ENCODE results near the gene HECW1. TPM values are rescaled to one million over a fixed set of nuclear protein-coding genes. Genes with fewer than 3 reads are reported as not detected.
"Not testable (repeated sequence)": the region's sequence is repeated elsewhere in the genome, so short reads cannot be mapped to it uniquely, and the experiment has no call there.

Gene HECW1
- polyA plus RNA-seq, 4 donors: under 0.01 to 0.10 (median 0.03) TPM; not detected in 1

DNA sequence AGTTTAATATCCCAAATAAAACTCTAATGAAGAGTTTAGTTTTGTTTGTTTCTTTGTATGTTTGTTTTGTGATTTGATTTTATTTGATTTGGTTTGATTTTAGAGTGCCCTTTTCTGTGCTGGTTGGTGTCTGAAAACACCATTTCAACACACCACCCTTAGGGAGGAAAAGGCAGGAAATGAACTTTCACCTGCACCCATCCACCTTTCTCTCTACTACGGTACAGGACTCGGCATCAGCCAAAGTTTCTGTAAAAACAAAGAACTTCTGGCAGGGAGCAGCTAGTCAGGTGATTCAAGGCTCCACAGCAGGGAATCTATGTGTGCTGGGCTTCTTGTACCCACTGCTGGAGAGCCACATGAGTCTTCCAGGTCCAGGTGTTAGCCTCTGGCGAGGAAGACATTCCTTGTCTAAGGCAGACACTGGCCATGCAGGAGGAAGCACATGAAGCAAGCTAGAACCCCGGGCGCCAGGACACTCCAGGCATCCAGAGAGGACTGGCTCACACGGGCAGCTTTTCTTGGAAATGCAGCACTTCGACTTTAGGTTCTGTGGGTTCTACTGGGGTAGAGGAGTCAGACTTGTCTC lies 448.4 kb downstream of the HECW1 start:
- Histone ChIP-seq H3K36me3 (ENCODE audit: control insufficient read depth in 3 of 3, insufficient read depth in 2 of 3, low read depth in 1 of 3, low read length in 3 of 3) (no peaks in the 10 kb centered on the region), H3K9me3 (ENCODE audit: control insufficient read depth in 2 of 2, insufficient read depth in 1 of 2, low read depth in 1 of 2, low read length in 1 of 2) (no peaks in the 10 kb centered on the region), H3K4me3 (ENCODE audit: low read depth in 1 of 3, low read length in 3 of 3) (no peak overlapping the region), H3K27me3 (ENCODE audit: control insufficient read depth in 3 of 3, insufficient read depth in 3 of 3, low read length in 3 of 3) (peaks cover 0 to 5% (median 0%) of the 10 kb centered on the region in 3 donors), H3K27ac (ENCODE audit: low read depth in 1 of 3, low read length in 2 of 3) (no peak overlapping the region), H3K4me1 (ENCODE audit: control insufficient read depth in 3 of 3, insufficient read depth in 2 of 3, low read depth in 1 of 3, low read length in 2 of 3) (peaks cover 0 to 4% (median 0%) of the 10 kb centered on the region in 3 donors)
- FAIRE-seq (no peak), DNase-seq (no peak)
- WGBS, 3 donors: 72 to 83% (median 82%) methylated on average over 7 of the region's 7 CpGs

DNA sequence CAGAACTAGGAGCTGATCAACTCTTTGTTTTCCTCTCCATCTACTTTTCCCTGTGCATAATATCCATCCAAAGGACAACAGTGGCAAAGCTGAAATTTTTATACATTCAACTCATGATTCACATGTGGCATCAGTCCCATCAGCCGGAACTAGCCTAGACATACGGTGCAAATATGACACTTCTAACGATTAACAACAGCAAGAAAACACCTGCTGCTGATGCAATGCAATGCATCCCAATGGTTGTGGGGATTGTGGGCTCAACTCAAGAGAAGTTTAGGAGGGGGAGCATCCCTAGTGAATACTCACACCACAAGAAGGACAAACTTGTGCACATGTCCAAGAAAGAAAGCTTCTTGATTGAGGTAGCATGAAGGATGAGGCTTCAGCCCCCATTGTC lies 449.9 kb downstream of the HECW1 start:
- no peak for FAIRE-seq
- 86 to 94% (median 93%) methylated on average over 3 of the region's 3 CpGs for WGBS, 3 donors

DNA sequence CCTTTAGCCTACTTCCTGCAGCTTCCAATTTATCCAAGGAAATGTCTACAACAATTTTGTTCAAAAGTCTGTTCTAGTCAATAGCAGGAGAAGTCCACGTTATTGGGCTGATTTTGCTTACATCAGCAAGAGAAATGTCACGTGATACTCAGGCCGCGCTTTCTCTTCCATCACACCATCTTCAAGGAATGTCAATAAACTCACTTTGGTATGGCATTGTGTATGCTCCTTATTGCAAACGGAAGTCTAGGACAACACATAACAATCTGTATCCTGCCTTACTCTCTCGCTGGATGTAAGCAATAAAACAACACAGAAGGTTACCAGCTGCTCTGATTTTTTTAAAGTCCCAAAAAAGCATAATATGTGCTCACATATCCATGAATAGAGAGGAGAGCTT lies 453.3 kb downstream of the HECW1 start:
- Histone ChIP-seq H3K4me1 (ENCODE audit: control insufficient read depth in 3 of 3, insufficient read depth in 2 of 3, low read depth in 1 of 3, low read length in 2 of 3) (no peaks in the 10 kb centered on the region), H3K9me3 (ENCODE audit: control insufficient read depth in 2 of 2, insufficient read depth in 1 of 2, low read depth in 1 of 2, low read length in 1 of 2) (no peaks in the 10 kb centered on the region), H3K27ac (ENCODE audit: low read depth in 1 of 3, low read length in 2 of 3) (no peak overlapping the region), H3K27me3 (ENCODE audit: control insufficient read depth in 3 of 3, insufficient read depth in 3 of 3, low read length in 3 of 3) (peaks cover 0 to 5% (median 0%) of the 10 kb centered on the region in 3 donors), H3K36me3 (ENCODE audit: control insufficient read depth in 3 of 3, insufficient read depth in 2 of 3, low read depth in 1 of 3, low read length in 3 of 3) (no peaks in the 10 kb centered on the region), H3K4me3 (ENCODE audit: low read depth in 1 of 3, low read length in 3 of 3) (no peak overlapping the region)
- FAIRE-seq (no peak), DNase-seq (no peak)
- 49 to 67% (median 60%) methylated on average over 6 of the region's 6 CpGs for WGBS, 3 donors

More for the DNA sequence above, 449.9 kb downstream of the HECW1 start:
- H3K36me3 ChIP-seq (ENCODE audit: control insufficient read depth in 3 of 3, insufficient read depth in 2 of 3, low read depth in 1 of 3, low read length in 3 of 3): no peaks in the 10 kb centered on the region
- no peaks in the 10 kb centered on the region for H3K9me3 ChIP-seq (ENCODE audit: control insufficient read depth in 2 of 2, insufficient read depth in 1 of 2, low read depth in 1 of 2, low read length in 1 of 2)
- H3K27ac ChIP-seq (ENCODE audit: low read depth in 1 of 3, low read length in 2 of 3): no peak overlapping the region
- peaks cover 0 to 5% (median 0%) of the 10 kb centered on the region in 3 donors for H3K27me3 ChIP-seq (ENCODE audit: control insufficient read depth in 3 of 3, insufficient read depth in 3 of 3, low read length in 3 of 3)
- H3K4me3 ChIP-seq (ENCODE audit: low read depth in 1 of 3, low read length in 3 of 3): no peak overlapping the region
- no peak for DNase-seq
- H3K4me1 ChIP-seq (ENCODE audit: control insufficient read depth in 3 of 3, insufficient read depth in 2 of 3, low read depth in 1 of 3, low read length in 2 of 3): no peaks in the 10 kb centered on the region

DNA sequence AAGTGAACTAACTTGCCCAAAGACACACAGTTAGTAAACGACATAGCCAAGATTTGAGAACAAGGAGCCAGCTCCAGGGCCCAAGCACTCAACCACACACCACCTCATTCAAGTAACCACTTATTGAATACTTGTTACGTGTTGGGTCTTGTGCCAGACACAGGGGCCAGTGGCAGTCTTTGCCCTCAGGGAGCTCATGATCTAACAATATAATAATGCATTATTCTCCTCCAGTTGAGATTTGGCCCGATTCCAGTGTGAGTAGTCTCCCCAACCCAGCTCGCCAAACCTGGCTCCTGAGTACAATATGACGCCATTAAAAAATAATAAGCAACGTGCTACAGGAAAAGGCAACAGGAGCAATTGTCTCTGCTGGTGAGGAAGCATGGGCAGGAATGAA lies 456.1 kb downstream of the HECW1 start:
- DNase-seq: no peak
- Histone ChIP-seq H3K27me3 (ENCODE audit: control insufficient read depth in 3 of 3, insufficient read depth in 3 of 3, low read length in 3 of 3) (peaks cover 0 to 1% (median 0%) of the 10 kb centered on the region in 3 donors), H3K27ac (ENCODE audit: low read depth in 1 of 3, low read length in 2 of 3) (no peak overlapping the region), H3K36me3 (ENCODE audit: control insufficient read depth in 3 of 3, insufficient read depth in 2 of 3, low read depth in 1 of 3, low read length in 3 of 3) (no peaks in the 10 kb centered on the region), H3K4me1 (ENCODE audit: control insufficient read depth in 3 of 3, insufficient read depth in 2 of 3, low read depth in 1 of 3, low read length in 2 of 3) (no peaks in the 10 kb centered on the region), H3K4me3 (ENCODE audit: low read depth in 1 of 3, low read length in 3 of 3) (no peak overlapping the region), H3K9me3 (ENCODE audit: control insufficient read depth in 2 of 2, insufficient read depth in 1 of 2, low read depth in 1 of 2, low read length in 1 of 2) (no peaks in the 10 kb centered on the region)
- 83 to 85% (median 84%) methylated on average over 6 of the region's 6 CpGs for WGBS, 3 donors
- no peak for FAIRE-seq

DNA sequence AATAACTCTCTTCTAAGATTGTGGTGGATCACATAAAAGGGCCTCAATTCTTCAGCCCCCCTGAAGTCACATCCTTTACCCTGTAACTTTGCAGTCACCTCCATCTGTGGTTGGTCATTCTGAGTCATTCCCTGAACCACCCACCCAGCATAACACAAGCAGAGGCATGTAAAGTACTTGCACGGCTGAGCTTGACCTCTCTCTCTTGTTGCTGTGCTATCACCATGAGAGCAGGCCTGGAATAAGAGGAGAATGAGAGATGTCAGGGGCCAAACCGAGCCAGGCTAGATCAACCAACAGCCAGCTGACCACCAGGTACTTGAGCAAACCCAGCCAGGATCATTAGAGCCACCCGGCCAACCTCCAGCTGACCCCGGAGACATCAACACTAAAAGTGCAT lies 457.0 kb downstream of the HECW1 start:
- DNase-seq (no peak), FAIRE-seq (no peak)
- 77 to 86% (median 85%) methylated on average over 4 of the region's 4 CpGs for WGBS, 3 donors

DNA sequence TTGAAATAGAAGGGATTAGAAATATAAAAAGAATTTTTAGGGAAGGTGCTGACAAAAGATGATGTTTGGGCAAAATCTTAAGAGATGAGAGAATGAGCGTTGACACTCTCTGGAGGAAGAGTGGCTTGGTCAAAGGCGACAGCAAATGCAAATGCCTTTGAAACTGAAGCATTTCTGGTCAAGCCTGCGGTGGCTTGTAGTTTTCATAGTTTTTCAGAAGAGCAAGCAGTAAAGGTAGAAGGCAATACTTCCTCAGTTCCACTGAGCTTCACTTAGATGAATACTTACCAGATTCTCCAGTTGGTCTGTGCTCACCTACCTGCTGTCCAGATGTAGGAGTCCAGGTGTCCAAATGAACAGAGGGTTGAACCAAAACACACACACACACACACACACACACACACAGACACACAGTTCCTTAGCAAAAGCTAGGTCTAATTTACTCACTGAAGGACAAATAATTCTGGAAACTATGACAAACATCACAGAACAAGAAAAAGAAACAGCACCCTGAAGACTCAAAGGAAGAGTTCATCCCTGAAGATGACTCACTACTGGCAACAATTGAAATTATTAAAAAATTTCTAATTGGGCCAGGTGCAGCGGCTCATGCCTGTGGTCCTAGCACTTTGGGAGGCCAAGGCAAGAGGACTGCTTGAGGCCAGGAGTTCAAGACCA lies 458.4 kb downstream of the HECW1 start:
- H3K36me3 ChIP-seq (ENCODE audit: control insufficient read depth in 3 of 3, insufficient read depth in 2 of 3, low read depth in 1 of 3, low read length in 3 of 3): no peaks in the 10 kb centered on the region
- no peaks in the 10 kb centered on the region for H3K27me3 ChIP-seq (ENCODE audit: control insufficient read depth in 3 of 3, insufficient read depth in 3 of 3, low read length in 3 of 3)
- FAIRE-seq (no peak), DNase-seq (no peak)
- H3K4me3 ChIP-seq (ENCODE audit: low read depth in 1 of 3, low read length in 3 of 3): no peak overlapping the region
- 90 to 93% (median 91%) methylated on average over 4 of the region's 4 CpGs for WGBS, 3 donors
- no peaks in the 10 kb centered on the region for H3K9me3 ChIP-seq (ENCODE audit: control insufficient read depth in 2 of 2, insufficient read depth in 1 of 2, low read depth in 1 of 2, low read length in 1 of 2)
- H3K27ac ChIP-seq (ENCODE audit: low read depth in 1 of 3, low read length in 2 of 3): no peak overlapping the region
- no peaks in the 10 kb centered on the region for H3K4me1 ChIP-seq (ENCODE audit: control insufficient read depth in 3 of 3, insufficient read depth in 2 of 3, low read depth in 1 of 3, low read length in 2 of 3)

More for the DNA sequence above, 457.0 kb downstream of the HECW1 start:
- Histone ChIP-seq H3K4me3 (ENCODE audit: low read depth in 1 of 3, low read length in 3 of 3) (no peak overlapping the region), H3K36me3 (ENCODE audit: control insufficient read depth in 3 of 3, insufficient read depth in 2 of 3, low read depth in 1 of 3, low read length in 3 of 3) (no peaks in the 10 kb centered on the region), H3K27ac (ENCODE audit: low read depth in 1 of 3, low read length in 2 of 3) (no peak overlapping the region), H3K27me3 (ENCODE audit: control insufficient read depth in 3 of 3, insufficient read depth in 3 of 3, low read length in 3 of 3) (no peaks in the 10 kb centered on the region), H3K4me1 (ENCODE audit: control insufficient read depth in 3 of 3, insufficient read depth in 2 of 3, low read depth in 1 of 3, low read length in 2 of 3) (no peaks in the 10 kb centered on the region), H3K9me3 (ENCODE audit: control insufficient read depth in 2 of 2, insufficient read depth in 1 of 2, low read depth in 1 of 2, low read length in 1 of 2) (no peaks in the 10 kb centered on the region)

DNA sequence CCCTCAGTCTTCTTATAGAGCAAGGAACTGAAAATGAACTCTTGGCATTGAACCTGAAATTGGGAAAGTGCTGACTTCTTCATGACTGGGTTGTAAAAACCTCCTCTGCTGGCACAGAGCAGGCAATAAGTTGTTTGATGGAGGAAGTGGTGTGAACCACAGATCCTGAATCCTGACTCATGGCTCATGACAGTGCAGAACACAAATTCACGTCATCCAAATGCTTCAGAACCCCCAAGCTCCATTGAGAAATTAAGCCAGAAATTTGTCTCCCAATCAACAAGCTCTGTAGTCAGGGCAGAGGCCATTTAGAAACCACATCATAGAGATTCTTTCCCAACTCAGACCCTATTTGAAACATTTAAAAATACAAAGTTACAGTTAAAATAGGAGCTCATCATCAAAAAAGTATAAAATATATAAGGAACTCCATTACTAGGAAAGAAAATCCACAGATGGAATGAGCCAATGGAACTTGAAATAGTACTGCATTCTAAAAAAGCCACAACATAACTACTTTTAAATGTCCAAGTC lies 460.1 kb downstream of the HECW1 start:
- no peaks in the 10 kb centered on the region for H3K27me3 ChIP-seq (ENCODE audit: control insufficient read depth in 3 of 3, insufficient read depth in 3 of 3, low read length in 3 of 3)
- H3K36me3 ChIP-seq (ENCODE audit: control insufficient read depth in 3 of 3, insufficient read depth in 2 of 3, low read depth in 1 of 3, low read length in 3 of 3): no peaks in the 10 kb centered on the region
- FAIRE-seq: no peak
- H3K27ac ChIP-seq (ENCODE audit: low read depth in 1 of 3, low read length in 2 of 3): no peak overlapping the region
- WGBS, 3 donors: 21 to 43% (median 30%) methylated on average over 1 of the region's 1 CpG
- no peak for DNase-seq
- H3K4me3 ChIP-seq (ENCODE audit: low read depth in 1 of 3, low read length in 3 of 3): no peak overlapping the region
- no peaks in the 10 kb centered on the region for H3K9me3 ChIP-seq (ENCODE audit: control insufficient read depth in 2 of 2, insufficient read depth in 1 of 2, low read depth in 1 of 2, low read length in 1 of 2)
- no peaks in the 10 kb centered on the region for H3K4me1 ChIP-seq (ENCODE audit: control insufficient read depth in 3 of 3, insufficient read depth in 2 of 3, low read depth in 1 of 3, low read length in 2 of 3)

DNA sequence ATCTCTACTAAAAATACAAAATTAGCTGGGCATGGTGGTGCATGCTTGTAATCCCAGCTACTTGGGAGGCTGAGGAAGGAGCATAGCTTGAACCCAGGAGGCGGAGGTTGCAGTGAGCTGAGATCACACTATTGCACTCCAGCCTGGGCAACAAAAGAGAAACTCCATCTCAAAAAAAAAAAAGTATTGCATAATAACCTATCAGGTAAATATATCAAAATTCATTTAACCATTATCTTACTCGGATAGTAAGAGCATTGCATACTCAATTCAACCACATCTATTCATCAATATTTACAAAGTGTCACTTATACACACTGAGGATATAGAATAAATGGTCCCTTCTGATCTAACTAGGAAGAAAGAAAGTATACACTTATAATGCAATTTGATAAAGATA lies 461.4 kb downstream of the HECW1 start:
- H3K27ac ChIP-seq (ENCODE audit: low read depth in 1 of 3, low read length in 2 of 3); H3K4me1 ChIP-seq (ENCODE audit: control insufficient read depth in 3 of 3, insufficient read depth in 2 of 3, low read depth in 1 of 3, low read length in 2 of 3); DNase-seq; FAIRE-seq; H3K9me3 ChIP-seq (ENCODE audit: control insufficient read depth in 2 of 2, insufficient read depth in 1 of 2, low read depth in 1 of 2, low read length in 1 of 2); H3K27me3 ChIP-seq (ENCODE audit: control insufficient read depth in 3 of 3, insufficient read depth in 3 of 3, low read length in 3 of 3); H3K36me3 ChIP-seq (ENCODE audit: control insufficient read depth in 3 of 3, insufficient read depth in 2 of 3, low read depth in 1 of 3, low read length in 3 of 3); H3K4me3 ChIP-seq (ENCODE audit: low read depth in 1 of 3, low read length in 3 of 3): not testable (repeated sequence)
- 79 to 86% (median 80%) methylated on average over 2 of the region's 2 CpGs for WGBS, 3 donors

Measured in small intestine (tissue), 7 donors.